Measurements from ENCODE around the gene THRA.

- TF ChIP-seq CTCF (IDR thresholded peaks at IDR 0.05) (no peak), POLR2A (IDR thresholded peaks at IDR 0.05) (no peak), POLR2AphosphoS5 (IDR thresholded peaks at IDR 0.05) (no peak), EP300 (IDR thresholded peaks at IDR 0.05) (no peak)
Observed at GRCh38 chr17:40087049-40087794, 24.5 kb downstream of the THRA start.
